Neural cell (in vitro differentiated cells): ENCODE results near the gene CPNE5. TPM values are rescaled to one million over a fixed set of nuclear protein-coding genes. Genes with fewer than 3 reads are reported as not detected.

ENCODE experiments used
- H2AFZ ChIP-seq: fragments of 200-600, 300-800 bp; sonication (generic), shearing (Covaris generic); 2 replicates; pipeline ENCODE4 v1.6.0; 2014; ENCODE audit warnings: low read depth, mild to moderate bottlenecking, antibody characterized with exemption, low read length, moderate library complexity
- H3F3A ChIP-seq: fragments of 200-600 bp; shearing (Covaris generic); 2 replicates; pipeline ENCODE4 v1.6.1; 2016; ENCODE audit warnings: mild to moderate bottlenecking, moderate library complexity, mixed read lengths, antibody characterized with exemption, low read length; ENCODE audit not compliant: insufficient read depth, poor library complexity, severe bottlenecking
- H3K27ac ChIP-seq: fragments of 200-600, 300-800 bp; sonication (generic), shearing (Covaris generic); 2 replicates; pipeline ENCODE4 v1.5.1; 2014; ENCODE audit warnings: mild to moderate bottlenecking, low read length, moderate library complexity
- H3K27me3 ChIP-seq: fragments of 300-800, 200-600 bp; sonication (generic), shearing (Covaris generic); 2 replicates; pipeline ENCODE4 v1.6.0; 2014; ENCODE audit warnings: mild to moderate bottlenecking, low read depth, low read length, moderate library complexity; ENCODE audit not compliant: insufficient read depth
- H3K36me3 ChIP-seq: fragments of 300-800, 200-600 bp; sonication (generic), shearing (Covaris generic); 2 replicates; pipeline ENCODE4 v1.5.1; 2014; ENCODE audit warnings: mild to moderate bottlenecking, antibody characterized with exemption, low read length, moderate library complexity; ENCODE audit not compliant: insufficient read depth
- H3K4me2 ChIP-seq: fragments of 300-800, 200-600 bp; sonication (generic), shearing (Covaris generic); 2 replicates; pipeline ENCODE4 v1.6.0; 2014; ENCODE audit warnings: mild to moderate bottlenecking, low read length
- H3K4me3 ChIP-seq: fragments of 300-800, 200-600 bp; sonication (generic), shearing (Covaris generic); 2 replicates; pipeline ENCODE4 v1.5.1; 2014; ENCODE audit warnings: mild to moderate bottlenecking, low read length, moderate library complexity
- H3K79me2 ChIP-seq: fragments of 200-600 bp; shearing (Covaris generic); replicated peaks from 2 replicates; pipeline ENCODE4 v1.6.0; 2014; ENCODE audit warnings: mild to moderate bottlenecking, low read length, moderate library complexity; ENCODE audit not compliant: insufficient read depth
- H3K9ac ChIP-seq: fragments of 300-800, 200-600 bp; sonication (generic), shearing (Covaris generic); 2 replicates; pipeline ENCODE4 v1.6.1; 2016; ENCODE audit warnings: mild to moderate bottlenecking, low read length, mixed read lengths
- H3K9me2 ChIP-seq: fragments of 200-600 bp; shearing (Covaris generic); 2 replicates; pipeline ENCODE4 v1.6.1; 2016; ENCODE audit warnings: mild to moderate bottlenecking, low read length, mixed read lengths; ENCODE audit not compliant: insufficient read depth
- H3K9me3 ChIP-seq: fragments of 200-600, 300-800 bp; sonication (generic), shearing (Covaris generic); 2 replicates; pipeline ENCODE4 v1.6.1; 2016; ENCODE audit warnings: mild to moderate bottlenecking, mixed run types, low read length, moderate library complexity, mixed read lengths
- H4K20me1 ChIP-seq: fragments of 200-600 bp; shearing (Covaris generic); 2 replicates; pipeline ENCODE4 v1.6.1; 2016; ENCODE audit warnings: mild to moderate bottlenecking, mixed run types; ENCODE audit not compliant: insufficient read depth
- EP300 ChIP-seq: fragments of 450-650 bp; conservative IDR thresholded peaks from 2 replicates; pipeline ENCODE4 v1.6.1; 2014; ENCODE audit warnings: antibody characterized with exemption, mild to moderate bottlenecking, moderate library complexity; ENCODE audit not compliant: poor library complexity, severe bottlenecking
- EZH2 ChIP-seq: fragments of 200-600, 300-800 bp; shearing (Covaris generic), sonication (generic); IDR thresholded peaks from 2 replicates; pipeline ENCODE4 v1.6.1; 2014; ENCODE audit warnings: antibody characterized with exemption, low read length, borderline replicate concordance, mild to moderate bottlenecking; ENCODE audit not compliant: insufficient read depth, poor library complexity, severe bottlenecking
- MXI1 ChIP-seq: fragments of 450-650 bp; conservative IDR thresholded peaks from 2 replicates; pipeline ENCODE4 v1.6.1; 2014; ENCODE audit warnings: antibody characterized with exemption, mild to moderate bottlenecking; ENCODE audit not compliant: poor library complexity, severe bottlenecking
- POLR2AphosphoS5 ChIP-seq: IDR thresholded peaks from 2 replicates; pipeline ENCODE4 v1.6.1; 2012
- RAD21 ChIP-seq: fragments of 450-650 bp; conservative IDR thresholded peaks from 2 replicates; pipeline ENCODE4 v1.6.1; 2014; ENCODE audit warnings: antibody characterized with exemption, mild to moderate bottlenecking, moderate library complexity
- SMC3 ChIP-seq: fragments of 450-650 bp; conservative IDR thresholded peaks from 2 replicates; pipeline ENCODE4 v1.6.1; 2014; ENCODE audit warnings: antibody characterized with exemption, mild to moderate bottlenecking, moderate library complexity; ENCODE audit not compliant: poor library complexity
- TAF1 ChIP-seq: IDR thresholded peaks from 2 replicates; pipeline ENCODE4 v1.6.1; 2012; ENCODE audit warnings: low read depth
- polyA plus RNA-seq: library from polyadenylated mRNA; depleted of rRNA; stranded (reverse); fragments of >200 nt; gene quantifications from 2 replicates; pipeline ENCODE4 v1.2.3, GENCODE V29; 2014
- TF ChIP-seq, protein P1 (sequence below): fragments of 450-650 bp; IDR thresholded peaks from 2 replicates; pipeline ENCODE4 v1.5.1; 2014; ENCODE audit warnings: antibody characterized with exemption, mild to moderate bottlenecking, moderate library complexity; ENCODE audit not compliant: poor library complexity, severe bottlenecking
- TF ChIP-seq, protein P2 (sequence below): IDR thresholded peaks from 2 replicates; pipeline ENCODE4 v1.6.1; 2012; ENCODE audit warnings: borderline replicate concordance

Gene CPNE5
- polyA plus RNA-seq, 1 donor from 2014 or later, result 8.7 TPM

DNA sequence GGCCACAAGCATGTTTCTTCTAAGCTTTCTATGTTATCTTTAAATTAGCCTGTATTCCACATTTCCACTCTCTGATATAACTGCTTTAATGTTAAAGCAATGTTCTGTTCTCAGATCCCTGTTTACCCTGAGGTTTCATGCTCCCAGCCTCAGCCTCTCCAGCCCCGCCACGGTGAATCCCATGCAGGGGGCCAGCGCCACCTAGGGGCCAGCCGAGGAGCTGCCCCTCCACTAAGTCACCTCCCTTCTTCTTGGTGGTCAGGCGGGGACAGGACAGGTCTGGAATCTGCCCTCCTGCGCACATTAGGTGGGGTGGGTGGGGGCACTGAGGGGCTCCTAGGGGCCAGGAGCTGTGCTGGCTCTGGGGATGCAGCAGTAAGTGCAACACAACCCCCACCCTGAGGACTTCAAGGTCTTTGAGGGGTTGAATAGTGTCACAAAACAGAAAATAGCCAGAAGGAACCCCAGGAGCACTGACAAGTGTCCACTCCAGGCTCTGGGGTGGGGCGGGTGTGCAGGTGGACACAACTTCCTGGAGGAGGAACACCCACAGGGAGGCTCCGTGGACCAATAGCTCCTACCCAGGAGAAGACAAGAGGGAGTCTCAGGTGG lies 80.0 kb downstream of the CPNE5 start:
- H3K9ac ChIP-seq, result no peak overlapping the region
- no peak overlapping the region for H2AFZ ChIP-seq
- H3K79me2 ChIP-seq, result no peaks in the 10 kb centered on the region
- no peaks in the 10 kb centered on the region for H3K27me3 ChIP-seq
- no peaks in the 10 kb centered on the region for H4K20me1 ChIP-seq
- H3K4me2 ChIP-seq, result no peak overlapping the region
- no peak overlapping the region for H3K27ac ChIP-seq
- H3K4me3 ChIP-seq, result no peak overlapping the region
- no peaks in the 10 kb centered on the region for H3K36me3 ChIP-seq
- H3K9me3 ChIP-seq, result no peaks in the 10 kb centered on the region
- no peak for TF ChIP-seq EZH2
- TF ChIP-seq TAF1, result no peak
- TF ChIP-seq, protein P1, sequence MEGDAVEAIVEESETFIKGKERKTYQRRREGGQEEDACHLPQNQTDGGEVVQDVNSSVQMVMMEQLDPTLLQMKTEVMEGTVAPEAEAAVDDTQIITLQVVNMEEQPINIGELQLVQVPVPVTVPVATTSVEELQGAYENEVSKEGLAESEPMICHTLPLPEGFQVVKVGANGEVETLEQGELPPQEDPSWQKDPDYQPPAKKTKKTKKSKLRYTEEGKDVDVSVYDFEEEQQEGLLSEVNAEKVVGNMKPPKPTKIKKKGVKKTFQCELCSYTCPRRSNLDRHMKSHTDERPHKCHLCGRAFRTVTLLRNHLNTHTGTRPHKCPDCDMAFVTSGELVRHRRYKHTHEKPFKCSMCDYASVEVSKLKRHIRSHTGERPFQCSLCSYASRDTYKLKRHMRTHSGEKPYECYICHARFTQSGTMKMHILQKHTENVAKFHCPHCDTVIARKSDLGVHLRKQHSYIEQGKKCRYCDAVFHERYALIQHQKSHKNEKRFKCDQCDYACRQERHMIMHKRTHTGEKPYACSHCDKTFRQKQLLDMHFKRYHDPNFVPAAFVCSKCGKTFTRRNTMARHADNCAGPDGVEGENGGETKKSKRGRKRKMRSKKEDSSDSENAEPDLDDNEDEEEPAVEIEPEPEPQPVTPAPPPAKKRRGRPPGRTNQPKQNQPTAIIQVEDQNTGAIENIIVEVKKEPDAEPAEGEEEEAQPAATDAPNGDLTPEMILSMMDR, result peak; percentile 86
- TF ChIP-seq, protein P2, sequence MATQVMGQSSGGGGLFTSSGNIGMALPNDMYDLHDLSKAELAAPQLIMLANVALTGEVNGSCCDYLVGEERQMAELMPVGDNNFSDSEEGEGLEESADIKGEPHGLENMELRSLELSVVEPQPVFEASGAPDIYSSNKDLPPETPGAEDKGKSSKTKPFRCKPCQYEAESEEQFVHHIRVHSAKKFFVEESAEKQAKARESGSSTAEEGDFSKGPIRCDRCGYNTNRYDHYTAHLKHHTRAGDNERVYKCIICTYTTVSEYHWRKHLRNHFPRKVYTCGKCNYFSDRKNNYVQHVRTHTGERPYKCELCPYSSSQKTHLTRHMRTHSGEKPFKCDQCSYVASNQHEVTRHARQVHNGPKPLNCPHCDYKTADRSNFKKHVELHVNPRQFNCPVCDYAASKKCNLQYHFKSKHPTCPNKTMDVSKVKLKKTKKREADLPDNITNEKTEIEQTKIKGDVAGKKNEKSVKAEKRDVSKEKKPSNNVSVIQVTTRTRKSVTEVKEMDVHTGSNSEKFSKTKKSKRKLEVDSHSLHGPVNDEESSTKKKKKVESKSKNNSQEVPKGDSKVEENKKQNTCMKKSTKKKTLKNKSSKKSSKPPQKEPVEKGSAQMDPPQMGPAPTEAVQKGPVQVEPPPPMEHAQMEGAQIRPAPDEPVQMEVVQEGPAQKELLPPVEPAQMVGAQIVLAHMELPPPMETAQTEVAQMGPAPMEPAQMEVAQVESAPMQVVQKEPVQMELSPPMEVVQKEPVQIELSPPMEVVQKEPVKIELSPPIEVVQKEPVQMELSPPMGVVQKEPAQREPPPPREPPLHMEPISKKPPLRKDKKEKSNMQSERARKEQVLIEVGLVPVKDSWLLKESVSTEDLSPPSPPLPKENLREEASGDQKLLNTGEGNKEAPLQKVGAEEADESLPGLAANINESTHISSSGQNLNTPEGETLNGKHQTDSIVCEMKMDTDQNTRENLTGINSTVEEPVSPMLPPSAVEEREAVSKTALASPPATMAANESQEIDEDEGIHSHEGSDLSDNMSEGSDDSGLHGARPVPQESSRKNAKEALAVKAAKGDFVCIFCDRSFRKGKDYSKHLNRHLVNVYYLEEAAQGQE, result no peak
- TF ChIP-seq SMC3, result peak; percentile 74
- TF ChIP-seq RAD21, result peak; percentile 86
- TF ChIP-seq MXI1, result no peak
- no peak for TF ChIP-seq POLR2AphosphoS5
- no peak for TF ChIP-seq EP300
- no peaks in the 10 kb centered on the region for H3F3A ChIP-seq
- no peaks in the 10 kb centered on the region for H3K9me2 ChIP-seq

DNA sequence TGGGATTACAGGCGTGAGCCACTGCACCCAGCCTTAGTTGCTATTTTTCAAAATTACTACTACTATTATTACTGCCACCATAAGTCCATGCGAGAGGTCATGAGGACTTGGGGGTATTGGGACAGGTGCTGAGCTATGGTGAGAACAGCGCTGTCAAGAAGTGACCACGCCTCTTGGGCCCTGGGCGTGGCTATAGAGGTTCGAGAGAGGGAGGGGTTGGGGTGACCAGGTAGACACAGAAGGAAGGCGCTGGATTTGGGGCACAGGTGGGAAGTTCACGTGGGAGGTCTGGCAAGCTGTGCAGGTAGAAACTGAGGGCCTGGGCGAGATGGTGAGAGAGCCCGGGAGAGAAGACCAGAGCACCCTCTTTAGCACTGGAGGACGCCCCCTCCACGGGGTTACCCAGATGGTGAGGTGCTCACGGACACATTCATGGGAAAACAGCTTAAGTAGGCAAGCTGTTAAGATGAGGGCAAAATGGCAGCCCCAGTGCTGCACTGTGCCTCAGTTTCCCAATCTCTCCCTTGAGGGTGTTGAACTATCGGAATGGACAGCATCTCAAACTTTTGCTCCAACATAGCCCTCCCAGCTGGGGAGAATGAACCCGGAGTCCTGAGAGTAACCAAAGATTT lies 80.6 kb downstream of the CPNE5 start:
- H3K9me3 ChIP-seq, result no peaks in the 10 kb centered on the region
- H3K9me2 ChIP-seq, result no peaks in the 10 kb centered on the region
- H2AFZ ChIP-seq, result no peak overlapping the region
- H3F3A ChIP-seq, result no peaks in the 10 kb centered on the region
- H3K4me3 ChIP-seq, result no peak overlapping the region
- H3K36me3 ChIP-seq, result no peaks in the 10 kb centered on the region
- H3K27ac ChIP-seq, result no peak overlapping the region
- H3K9ac ChIP-seq, result no peak overlapping the region
- no peaks in the 10 kb centered on the region for H4K20me1 ChIP-seq
- no peaks in the 10 kb centered on the region for H3K79me2 ChIP-seq
- H3K4me2 ChIP-seq, result no peak overlapping the region
- H3K27me3 ChIP-seq, result no peaks in the 10 kb centered on the region
- TF ChIP-seq EP300 (no peak), MXI1 (no peak), POLR2AphosphoS5 (no peak), SMC3 (no peak), RAD21 (no peak), TAF1 (no peak), EZH2 (no peak)
- TF ChIP-seq, protein P1, result no peak
- TF ChIP-seq, protein P2, result no peak
